Esophagus muscularis mucosa (tissue), 4 donors: ENCODE data around the gene RTTN. TPM values are rescaled to one million over a fixed set of nuclear protein-coding genes. Genes with fewer than 3 reads are reported as not detected.
A peak's percentile ranks its signal among the peaks of the same experiment; 100 is the strongest.
"Not testable (repeated sequence)": the region's sequence is repeated elsewhere in the genome, so short reads cannot be mapped to it uniquely, and the experiment has no call there.

ENCODE experiments used
- DNase-seq: peaks from one replicate; pipeline ENCODE4 v3.0.0-alpha.2; 2017; ENCODE audit errors: extremely low spot score
- H3K27ac ChIP-seq, 4 donors: fragments of 200-600 bp; sonication (generic); replicated peaks in 1 of 4; 1 replicate in 3 of 4; 2 replicates in 1 of 4; pipeline ENCODE4 v1.5.1; 2016 to 2019; ENCODE audit warnings: mild to moderate bottlenecking in 1 of 4
- H3K27me3 ChIP-seq, 4 donors: fragments of 200-600 bp; sonication (generic); one replicate each; pipeline versions ENCODE4 v1.5.1 to v1.6.0; 2016 to 2019
- H3K36me3 ChIP-seq, 4 donors: fragments of 200-600 bp; sonication (generic); one replicate each; pipeline ENCODE4 v1.5.1; 2016 to 2019
- H3K4me1 ChIP-seq, 4 donors: fragments of 200-600 bp; sonication (generic); one replicate each; pipeline ENCODE4 v1.5.1; 2016 to 2019
- H3K4me3 ChIP-seq, 4 donors: fragments of 200-600 bp; sonication (generic); 1 replicate in 2 of 4; 2 replicates in 2 of 4; pipeline ENCODE4 v1.5.1; 2016 to 2019; ENCODE audit warnings: mild to moderate bottlenecking in 4 of 4, moderate library complexity in 1 of 4
- H3K9me3 ChIP-seq, 4 donors: fragments of 200-600 bp; sonication (generic); 1 replicate in 3 of 4; 2 replicates in 1 of 4; pipeline ENCODE4 v1.5.1; 2016 to 2019
- CTCF ChIP-seq, 3 experiments: fragments of 200-600 bp in 2 of 3; fragments of 450-650 bp in 1 of 3; sonication (generic) in 2 of 3; IDR thresholded peaks; one replicate each; pipeline ENCODE4 v1.5.1; 2017 to 2019; ENCODE audit warnings: antibody characterized with exemption in 3 of 3, mild to moderate bottlenecking in 2 of 3, moderate library complexity in 1 of 3
- EP300 ChIP-seq: sonication (generic); formaldehyde crosslinking; IDR thresholded peaks from one replicate; pipeline ENCODE4 v1.6.1; 2017; ENCODE audit warnings: antibody characterized with exemption
- POLR2A ChIP-seq: fragments of 450-650 bp; IDR thresholded peaks from one replicate; pipeline ENCODE4 v1.6.1; 2017; ENCODE audit warnings: antibody characterized with exemption, moderate library complexity, mild to moderate bottlenecking, low read depth
- POLR2AphosphoS5 ChIP-seq, 2 donors: sonication (generic); formaldehyde crosslinking; IDR thresholded peaks; one replicate each; pipeline ENCODE4 v1.6.1; 2017; ENCODE audit warnings: antibody characterized with exemption in 2 of 2
- WGBS: methylation state at CpG from one replicate; pipeline ENCODE4 v1.1.5; 2018; 5-methylcytosine and 5-hydroxymethylcytosine counted together
- intact Hi-C: fragments of 100-400 bp; cut with DNase I; formaldehyde crosslinking; loops from one replicate; pipeline ENCODE4 v1.15.1; 2023
- total RNA-seq, 4 donors: library from RNA; depleted of rRNA; stranded (reverse); fragments of >200 nt; gene quantifications; one replicate each; pipeline versions ENCODE4 v1.1.0 to v1.2.1, GENCODE V29; 2016

The RTTN gene, protein sequence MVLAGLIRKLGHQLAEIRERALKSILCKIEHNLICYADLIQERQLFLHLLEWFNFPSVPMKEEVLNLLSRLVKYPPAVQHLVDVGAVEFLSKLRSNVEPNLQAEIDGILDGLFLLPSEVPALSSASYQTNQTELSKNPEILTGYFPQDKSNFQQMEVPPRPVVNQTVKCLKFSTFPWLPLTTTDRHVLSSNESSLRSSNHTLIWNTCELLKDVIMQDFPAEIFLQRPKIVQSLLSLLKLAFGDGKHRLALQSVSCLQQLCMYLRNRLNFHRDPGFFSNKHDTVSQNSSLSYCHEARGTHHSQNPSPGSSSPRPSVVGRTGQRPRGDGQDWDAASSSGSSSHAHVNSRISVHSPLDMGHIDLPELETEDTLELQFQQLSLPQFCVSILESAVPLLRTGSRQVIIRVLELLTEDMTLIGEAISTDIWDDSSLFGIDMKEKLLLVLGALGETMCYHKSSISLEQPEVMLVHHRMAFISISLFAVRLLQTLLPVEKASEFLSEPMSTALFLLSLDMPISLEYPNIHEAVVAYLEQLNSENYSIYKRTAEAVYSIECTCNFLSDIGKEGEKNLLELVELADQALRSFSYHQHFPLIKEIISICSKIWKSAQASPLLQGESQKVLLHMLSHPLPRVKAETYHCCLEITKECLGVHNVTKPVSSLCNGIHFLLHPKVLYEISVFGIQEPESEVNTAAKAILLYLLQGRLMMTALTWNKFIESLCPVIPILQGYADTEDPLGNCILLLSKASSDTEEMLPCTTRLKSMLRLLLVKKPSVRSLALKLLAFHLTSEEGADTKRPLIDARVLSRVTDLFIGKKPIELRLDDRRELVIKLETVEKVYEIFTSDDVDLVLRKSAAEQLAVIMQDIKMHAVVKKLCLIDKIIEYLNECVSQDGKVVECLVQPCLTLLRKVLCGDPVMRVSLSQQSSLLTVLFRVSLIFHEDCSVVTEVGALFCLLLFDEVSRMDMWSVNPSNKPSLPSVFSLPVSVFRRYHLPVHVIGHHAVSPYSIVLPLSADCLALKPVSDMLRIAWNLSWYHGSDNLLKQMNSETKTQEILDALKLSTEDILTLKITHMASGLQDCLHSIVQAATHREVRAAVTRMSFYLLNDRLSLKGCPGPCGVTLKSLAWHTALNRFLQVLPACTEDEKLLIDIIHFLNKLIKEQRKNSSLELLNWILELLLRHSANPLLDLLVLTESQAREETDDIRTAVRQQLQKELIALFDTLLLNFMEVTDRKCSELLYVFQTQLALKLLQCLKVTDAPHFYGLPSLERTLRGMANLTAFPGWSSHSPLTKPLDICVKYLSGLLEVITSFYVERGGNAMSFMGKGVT (N-terminal part only)
- total RNA-seq: 10 to 100 TPM in 1 of 4 donors, 1 to 10 TPM in 3; 6.7 to 18.7 (median 7.3) TPM

GRCh38 chr18:70205421-70206397 is at the start of gene RTTN:
Gene RTTN, minus strand, starts transcription at chr18:70205687. Its CDS starts 29 bp downstream, at chr18:70205658.
- no peak for TF ChIP-seq POLR2A
- peak; percentile 68 to 81 for TF ChIP-seq POLR2AphosphoS5 (IDR thresholded peaks at IDR 0.05)
- TF ChIP-seq CTCF (IDR thresholded peaks at IDR 0.05): no peak
- no peak for TF ChIP-seq EP300
- H3K27me3 ChIP-seq: no peaks in the 10 kb centered on the region
- intact Hi-C loops: loop anchor here (2.0 kb wide), 1 partner anchor 83 kb away; the partner anchor contains the start of gene SOCS6
- H3K4me1 ChIP-seq: peaks cover 7 to 22% (median 17%) of the 10 kb centered on the region in 4 donors
- H3K27ac ChIP-seq: peak within 1 kb of the TSS; percentile 90 to 93 (median 92)
- peaks cover 0 to 20% (median 4%) of the 10 kb centered on the region in 4 donors for H3K36me3 ChIP-seq
- H3K9me3 ChIP-seq: no peaks in the 10 kb centered on the region
- DNase-seq: peak; percentile 96
- WGBS: under 1% methylated on average over 28 of the region's 78 CpGs
- peak within 1 kb of the TSS; percentile 66 to 89 (median 70) for H3K4me3 ChIP-seq

- Histone ChIP-seq H3K4me3 (no peak overlapping the region), H3K36me3 (no peaks in the 10 kb centered on the region), H3K27me3 (no peaks in the 10 kb centered on the region), H3K27ac (no peak overlapping the region), H3K4me1 (peaks cover 0 to 6% (median 3%) of the 10 kb centered on the region in 4 donors), H3K9me3 (no peaks in the 10 kb centered on the region)
- no peak for DNase-seq
- TF ChIP-seq EP300 (no peak), POLR2AphosphoS5 (IDR thresholded peaks at IDR 0.05) (no peak), POLR2A (no peak), CTCF (IDR thresholded peaks at IDR 0.05) (no peak)
- 83% methylated on average over 12 of the region's 12 CpGs for WGBS
- intact Hi-C loops: no loop called here
These were observed 45.3 kb upstream of the RTTN start for GRCh38 chr18:70250781-70251180.

GRCh38 chr18:70249861-70250260 is 44.4 kb upstream of the RTTN start:
- H3K27me3 ChIP-seq, DNase-seq, H3K4me3 ChIP-seq, H3K27ac ChIP-seq, H3K36me3 ChIP-seq, H3K4me1 ChIP-seq, H3K9me3 ChIP-seq, intact Hi-C loops: not testable (repeated sequence)
- WGBS: 97% methylated on average over 18 of the region's 18 CpGs

DNA sequence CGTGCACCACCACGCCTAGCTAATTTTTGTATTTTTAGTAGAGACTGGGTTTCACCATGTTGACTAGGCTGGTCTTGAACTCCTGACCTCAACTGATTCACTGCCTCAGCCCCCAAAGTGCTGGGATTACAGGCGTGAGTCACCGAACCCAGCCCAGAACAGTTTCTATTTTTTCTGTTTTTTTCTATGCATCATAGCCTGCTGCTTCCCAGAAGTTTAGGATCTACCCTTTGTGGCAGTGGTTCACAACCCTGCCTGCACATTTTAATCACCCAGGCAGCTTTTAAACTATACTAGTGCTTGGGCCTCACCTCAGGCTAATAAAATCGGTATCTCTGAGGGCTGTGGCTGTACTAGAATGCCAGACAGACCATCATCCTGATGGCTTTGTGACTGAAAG is 43.6 kb upstream of the RTTN start:
- WGBS: 82% methylated on average over 5 of the region's 5 CpGs
- Histone ChIP-seq H3K9me3 (no peaks in the 10 kb centered on the region), H3K27me3 (no peaks in the 10 kb centered on the region), H3K4me1 (peaks cover 0 to 9% (median 4%) of the 10 kb centered on the region in 4 donors), H3K4me3 (no peak overlapping the region), H3K27ac (no peak overlapping the region), H3K36me3 (no peaks in the 10 kb centered on the region)
- TF ChIP-seq POLR2A (no peak), CTCF (IDR thresholded peaks at IDR 0.05) (no peak), EP300 (no peak), POLR2AphosphoS5 (IDR thresholded peaks at IDR 0.05) (no peak)
- DNase-seq: no peak
- intact Hi-C loops: no loop called here
